ENCODE data around the gene ATP6V0A4.
"Not testable (repeated sequence)": the region's sequence is repeated elsewhere in the genome, so short reads cannot be mapped to it uniquely, and the experiment has no call there.

The ATP6V0A4 gene

DNA sequence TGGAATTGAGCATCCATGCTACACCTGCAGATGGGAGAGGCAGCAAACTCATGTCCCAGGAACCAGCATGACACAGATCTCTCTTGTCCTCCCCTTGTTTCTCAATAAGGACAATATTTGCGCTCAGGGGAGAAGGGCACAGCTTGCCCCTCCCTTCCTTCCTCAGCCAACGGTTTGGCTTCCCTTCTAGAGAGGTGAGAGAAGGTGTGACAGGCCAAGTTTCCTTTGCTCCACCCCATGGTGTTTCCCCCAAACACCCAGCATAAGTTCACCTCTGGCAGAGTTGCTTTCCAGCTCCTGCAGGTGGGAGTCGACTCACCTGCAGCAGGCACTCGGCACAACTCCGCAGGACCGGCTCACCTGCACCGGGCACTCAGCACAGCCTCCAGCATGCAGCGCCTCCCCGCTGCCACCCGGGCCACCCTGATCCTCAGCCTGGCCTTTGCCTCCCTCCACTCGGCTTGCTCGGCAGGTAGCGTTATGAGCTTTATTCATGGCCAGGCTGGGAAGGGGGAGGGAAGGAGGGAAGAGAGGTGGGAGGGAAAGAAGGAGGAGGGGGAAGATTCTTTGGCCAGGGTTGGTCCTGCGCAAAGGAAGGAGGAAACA, at the start of gene ATP6V0A4, which contains the start of gene TMEM213:
Gene ATP6V0A4, minus strand, starts transcription at position 482 of the 606 bp plus-strand sequence. CDS start 26,949 bp downstream, outside the sequence.
Gene TMEM213, plus strand, starts transcription at position 280 of the 606 bp plus-strand sequence. Its CDS starts 111 bp downstream, at position 391.
- DNase-seq (ENCODE audit: low read depth): no peak

DNA sequence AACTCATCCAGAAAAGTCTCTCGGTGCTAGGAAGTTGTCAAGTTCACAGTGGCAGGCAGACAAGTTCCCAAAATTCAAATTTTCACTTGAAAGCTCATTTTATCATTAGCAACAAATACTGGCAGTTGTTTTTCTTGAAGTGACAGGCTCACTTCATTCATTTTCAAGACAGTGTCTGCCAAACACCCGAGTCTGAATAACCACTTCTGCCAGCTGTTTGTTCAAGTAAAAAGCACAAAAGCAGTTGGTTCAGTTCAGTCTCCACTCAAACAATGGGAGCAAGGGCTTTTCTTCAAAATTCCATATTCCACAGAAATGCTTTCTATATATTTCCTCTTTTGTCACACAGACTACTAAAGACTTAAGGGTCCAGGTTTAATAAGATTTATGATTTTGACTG, 47.7 kb upstream of the ATP6V0A4 start:
- DNase-seq (ENCODE audit: low read depth): no peak

DNA sequence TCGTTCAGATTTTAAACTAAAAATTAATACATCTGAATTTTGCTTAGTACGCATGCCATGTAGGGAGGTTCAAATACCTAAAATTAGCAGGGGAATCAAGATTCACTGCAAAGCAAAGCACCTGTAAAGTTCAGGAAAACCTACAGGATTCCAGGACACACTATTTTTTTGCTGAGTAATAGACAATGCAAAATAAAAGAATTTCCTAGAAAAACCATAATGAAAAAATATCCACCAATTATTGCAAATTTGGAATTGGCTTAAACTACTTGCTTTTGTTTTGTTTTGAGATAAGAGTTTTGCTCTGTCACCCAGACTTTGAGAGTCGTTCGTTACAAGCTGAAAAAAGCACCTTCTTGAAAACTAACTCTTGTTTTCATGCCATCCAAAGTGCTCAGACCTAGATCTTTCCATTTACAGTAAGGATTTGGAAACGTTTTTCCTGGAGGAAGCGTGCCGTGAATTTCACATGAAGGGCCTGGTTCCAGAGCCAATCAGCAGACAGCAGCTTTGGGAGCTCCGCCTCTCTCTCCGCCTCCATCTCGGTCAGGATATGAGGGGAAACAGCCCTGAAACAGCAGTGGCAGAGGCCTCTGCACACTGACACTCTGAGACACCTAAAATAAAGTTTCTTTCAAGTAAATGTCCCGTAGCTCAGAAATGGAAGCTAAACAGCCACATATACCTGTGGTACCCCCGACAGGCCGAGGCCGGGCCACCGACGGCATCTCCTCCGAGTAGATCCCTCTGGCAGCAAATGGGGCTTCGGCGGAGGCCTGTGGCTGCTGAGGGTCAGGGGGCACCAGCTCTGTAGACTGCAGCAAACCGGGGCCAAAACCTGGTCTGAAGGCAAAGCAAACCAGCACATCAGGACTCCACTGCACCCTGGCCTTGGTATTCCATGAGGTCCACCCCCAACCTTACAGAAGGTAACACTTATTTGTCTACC, 45.9 kb upstream of the ATP6V0A4 start:
- no peak for DNase-seq (ENCODE audit: low read depth)

DNA sequence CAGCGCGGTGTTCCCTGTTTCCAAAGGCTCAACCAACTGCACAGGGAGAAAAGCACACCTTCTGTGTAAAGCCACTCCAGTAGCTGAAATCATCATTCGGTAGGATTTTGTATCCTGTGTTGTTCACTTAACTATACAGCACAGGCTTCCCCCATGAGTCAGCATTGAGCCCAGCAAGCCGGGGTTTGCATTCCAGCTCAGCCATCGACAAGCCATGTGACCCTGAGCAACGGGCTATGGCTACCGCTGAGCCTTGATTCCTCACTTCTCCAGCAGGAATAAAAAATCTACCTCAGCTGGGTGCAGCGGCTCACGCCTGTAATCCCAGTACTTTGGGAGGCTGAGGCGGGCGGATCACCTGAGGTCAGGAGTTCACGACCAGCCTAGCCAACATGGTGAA, 44.1 kb upstream of the ATP6V0A4 start:
- DNase-seq (ENCODE audit: low read depth): peak; percentile 4

DNA sequence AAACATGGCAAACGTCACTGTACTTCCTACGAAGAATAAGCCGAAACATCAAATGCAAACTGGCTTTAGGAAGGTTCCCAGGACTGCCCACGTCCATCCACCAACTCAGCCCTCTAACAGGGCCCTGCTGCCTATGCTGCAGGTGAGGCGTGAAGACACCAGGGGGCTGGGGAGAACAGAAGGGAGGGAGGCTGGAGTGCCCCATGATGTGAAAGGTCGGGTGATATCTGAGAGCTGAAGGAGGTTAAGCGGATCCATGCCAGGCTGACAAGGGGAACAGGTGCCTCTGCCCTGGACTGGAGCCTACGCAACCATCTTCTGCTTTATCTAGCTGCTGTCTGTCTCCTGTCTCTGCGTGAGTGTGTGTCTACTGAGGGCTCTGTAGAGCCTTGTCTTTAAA, 40.2 kb upstream of the ATP6V0A4 start:
- no peak for DNase-seq (ENCODE audit: low read depth)

DNA sequence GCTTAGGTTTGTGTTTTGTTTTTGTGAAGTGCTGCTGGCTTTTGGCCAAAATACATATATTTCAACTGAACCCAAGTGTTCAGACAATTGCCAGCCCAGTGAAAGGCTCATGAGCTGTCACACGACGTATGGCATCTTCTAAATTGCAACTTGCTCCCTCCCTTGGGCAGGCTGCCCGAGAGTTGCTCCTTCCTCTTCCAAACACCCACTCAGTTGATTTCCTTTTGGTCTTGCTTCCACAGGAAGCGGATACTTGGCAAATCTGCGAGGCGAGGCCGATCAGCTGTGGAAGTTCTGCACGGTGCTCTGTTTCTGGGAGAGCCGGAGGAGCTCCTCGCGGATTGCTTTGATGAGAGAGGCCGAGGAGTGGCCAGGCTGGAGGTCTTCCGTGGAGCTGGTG, 39.6 kb upstream of the ATP6V0A4 start:
- DNase-seq (ENCODE audit: low read depth): no peak

DNA sequence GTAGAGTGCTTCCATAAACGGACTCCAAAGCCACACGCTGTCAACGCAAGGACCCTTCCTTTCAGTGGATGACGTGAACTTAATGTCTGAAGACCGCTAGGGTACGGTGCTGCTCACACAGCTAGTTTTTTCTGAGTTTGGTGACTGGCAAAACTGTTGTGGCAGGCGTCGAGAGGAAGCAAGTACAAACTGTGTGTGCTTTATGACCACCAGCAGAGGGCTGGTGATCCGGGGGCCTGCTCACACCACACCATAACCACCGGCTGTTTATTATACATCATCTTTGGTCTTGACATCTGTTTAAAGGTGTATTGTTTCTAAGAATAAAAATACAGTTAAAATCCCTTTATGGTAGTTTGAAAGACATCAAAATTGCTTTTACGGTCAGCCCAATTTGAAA, 37.1 kb upstream of the ATP6V0A4 start:
- DNase-seq (ENCODE audit: low read depth): no peak

DNA sequence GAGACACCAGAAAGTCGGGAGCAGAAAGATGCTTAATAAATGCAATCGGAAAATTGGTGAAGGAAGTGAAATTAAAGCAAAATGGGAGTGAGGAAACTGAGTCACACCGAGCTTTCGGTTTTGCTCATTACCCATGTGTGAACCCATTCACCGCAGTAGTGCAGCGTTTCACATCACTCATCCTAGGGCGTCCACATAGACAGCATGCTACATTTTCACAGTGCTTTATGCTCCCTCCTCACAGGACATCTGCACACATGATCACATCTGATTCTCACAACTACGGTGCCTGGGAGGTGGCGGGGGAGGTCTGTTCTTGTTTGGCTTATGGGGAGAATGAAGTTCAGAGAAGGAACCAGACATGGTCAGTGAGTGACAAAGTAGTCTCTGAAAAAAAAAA, 36.6 kb upstream of the ATP6V0A4 start:
- no peak for DNase-seq (ENCODE audit: low read depth)

DNA sequence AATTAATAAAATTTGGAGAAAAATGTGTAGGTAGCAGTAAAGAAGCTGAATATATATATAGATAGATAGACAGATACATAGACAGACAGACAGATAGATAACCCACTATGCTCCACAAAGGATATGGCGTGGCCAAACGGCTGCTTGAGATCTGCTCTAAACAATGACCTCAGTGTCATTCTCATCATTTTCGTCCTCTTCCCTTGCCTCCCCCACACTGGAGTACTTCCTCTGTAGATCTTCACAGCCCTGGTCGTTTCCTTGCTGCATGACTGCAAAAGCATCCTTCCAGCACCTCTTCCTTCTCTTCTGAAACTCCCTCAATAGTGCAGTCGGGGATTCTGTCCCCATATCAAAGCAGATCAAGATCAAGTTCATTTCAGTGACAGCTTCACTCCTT, 35.6 kb upstream of the ATP6V0A4 start:
- no peak for DNase-seq (ENCODE audit: low read depth)

DNA sequence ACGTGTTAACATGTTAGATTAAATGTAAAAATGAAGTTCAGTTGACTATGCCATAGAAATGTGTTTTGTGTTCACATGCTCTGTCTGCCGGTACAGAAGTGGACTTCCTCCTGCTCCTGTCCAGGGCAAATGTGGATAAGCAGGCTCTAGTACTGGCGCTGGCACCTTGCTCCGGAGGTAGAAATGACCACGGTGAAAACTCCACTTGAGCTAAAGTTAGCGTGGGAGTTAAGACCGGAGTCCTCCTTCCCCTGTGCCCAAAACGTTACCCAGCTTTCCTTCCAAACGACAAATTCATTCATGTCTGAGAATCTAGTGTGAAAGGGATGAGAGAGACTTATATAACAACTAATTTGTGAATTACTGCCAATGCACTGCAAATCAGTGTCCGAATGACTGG, 35.0 kb upstream of the ATP6V0A4 start:
- DNase-seq (ENCODE audit: low read depth): no peak

DNA sequence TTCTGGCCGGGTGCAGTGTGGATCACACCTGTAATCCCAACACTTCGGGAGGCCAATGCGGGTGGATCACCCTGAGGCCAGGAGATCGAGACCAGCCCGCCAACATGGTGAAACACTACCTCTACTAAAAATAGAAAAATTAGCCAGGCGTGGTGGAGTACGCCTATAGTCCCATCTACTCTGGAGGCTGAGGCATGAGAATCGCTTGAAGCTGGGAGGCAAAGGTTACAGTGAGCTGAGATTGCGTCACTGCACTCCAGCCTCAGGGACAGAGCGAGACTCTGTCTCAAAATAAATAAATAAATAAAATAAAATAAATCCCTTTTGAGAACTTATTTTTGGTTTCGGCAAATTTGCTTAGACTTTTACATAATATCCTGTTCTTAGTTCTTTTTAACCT, 31.3 kb upstream of the ATP6V0A4 start:
- no peak for DNase-seq (ENCODE audit: low read depth)

DNA sequence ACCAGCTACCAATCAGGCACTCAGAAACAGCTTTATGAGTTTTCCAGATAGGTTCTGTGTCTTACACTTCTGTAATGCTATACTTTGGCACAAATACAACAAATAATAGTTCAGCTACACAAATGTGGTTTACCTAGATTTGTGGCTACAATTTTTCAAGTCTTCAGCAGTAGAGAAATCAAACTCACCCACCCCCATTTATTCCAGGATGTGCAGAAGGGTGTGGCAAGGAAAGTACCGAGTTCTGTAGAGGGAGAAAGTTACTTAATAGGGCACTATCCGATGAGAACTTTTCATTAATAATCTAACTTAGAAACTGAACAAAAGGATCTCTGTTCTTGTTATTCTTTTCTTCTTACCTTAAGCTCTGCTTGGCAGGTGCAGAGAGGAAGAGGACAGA, 30.3 kb upstream of the ATP6V0A4 start:
- DNase-seq (ENCODE audit: low read depth): no peak

DNA sequence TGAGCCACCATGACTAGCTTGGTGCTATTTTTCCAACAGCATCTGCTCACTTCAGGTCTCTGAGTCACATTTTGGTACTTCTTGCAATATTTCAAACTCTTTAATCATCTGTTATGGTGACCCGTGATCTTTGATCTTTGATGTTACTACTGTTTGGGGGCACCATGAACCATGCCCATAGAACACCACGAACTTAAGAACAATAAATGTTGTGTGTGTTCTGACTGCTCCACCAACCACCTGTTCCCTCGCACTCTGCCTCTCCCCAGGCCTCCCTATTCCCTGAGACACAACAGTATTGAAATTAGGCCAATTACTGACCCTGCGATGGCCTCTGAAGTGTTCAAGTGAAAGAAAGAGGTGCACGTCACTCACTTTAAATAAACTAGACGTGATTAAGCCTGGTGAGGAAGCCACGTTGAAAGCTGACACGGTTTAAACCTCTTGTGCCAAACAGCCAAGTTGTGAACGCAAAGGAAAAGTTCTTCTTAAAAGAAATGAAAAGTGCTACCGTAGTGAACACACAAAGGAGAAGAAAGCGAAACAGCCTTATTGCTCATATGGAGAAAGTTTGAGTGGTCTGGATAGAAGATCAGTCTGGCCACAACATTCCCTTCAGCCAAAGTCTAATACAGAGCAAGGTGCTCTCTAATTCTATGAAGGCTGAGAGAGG, 27.2 kb upstream of the ATP6V0A4 start:
- no peak for DNase-seq (ENCODE audit: low read depth)

DNA sequence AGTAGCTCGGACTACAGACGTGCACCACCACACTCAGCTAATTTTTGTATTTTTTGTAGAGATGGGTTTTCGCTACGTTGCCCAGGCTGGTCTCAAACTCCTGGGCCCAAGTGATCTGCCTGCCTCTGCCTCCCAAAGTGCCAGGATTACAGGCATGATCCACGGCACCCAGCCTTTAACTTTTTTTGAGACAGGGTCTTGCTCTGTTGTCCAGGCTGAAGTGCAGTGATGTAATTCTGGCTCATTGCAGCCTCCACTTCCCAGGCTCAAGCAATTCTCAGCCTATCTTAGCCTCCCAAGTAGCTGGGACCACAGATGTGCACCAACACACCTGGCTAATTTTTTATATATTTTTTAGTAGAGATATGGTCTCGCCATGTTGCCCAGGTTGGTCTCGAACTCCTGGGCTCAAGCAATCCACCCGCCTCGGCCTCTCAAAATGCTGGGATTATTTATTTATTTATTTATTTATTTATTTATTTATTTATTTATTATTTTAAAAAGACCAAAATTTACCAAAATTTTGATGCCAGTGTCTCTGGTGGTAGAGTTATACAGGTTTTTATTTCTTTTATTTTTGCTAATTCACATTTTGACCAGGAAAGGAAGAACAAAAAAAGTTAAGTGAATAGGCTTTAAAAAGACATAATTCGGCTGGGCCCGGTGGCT, 25.0 kb upstream of the ATP6V0A4 start:
- DNase-seq (ENCODE audit: low read depth): no peak

DNA sequence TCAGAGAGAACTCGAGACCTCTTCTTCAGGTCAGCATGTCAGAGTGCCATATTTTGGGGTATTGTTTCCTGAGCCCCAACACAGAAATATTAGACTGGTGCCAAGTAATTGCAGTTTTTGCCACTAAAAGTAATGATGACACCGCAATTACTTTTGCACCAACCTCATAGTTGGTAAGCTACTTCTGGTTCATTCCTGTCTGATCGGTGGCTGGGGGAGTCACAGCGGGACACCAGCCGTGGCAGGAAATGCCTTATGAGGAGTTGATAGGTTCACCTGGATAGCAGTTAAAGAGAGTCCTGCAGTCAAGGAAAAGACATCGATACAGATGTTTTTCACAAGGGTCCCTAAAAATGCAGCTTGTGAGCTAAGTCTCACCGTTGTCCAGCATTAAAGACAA, 23.9 kb upstream of the ATP6V0A4 start:
- no peak for DNase-seq (ENCODE audit: low read depth)

DNA sequence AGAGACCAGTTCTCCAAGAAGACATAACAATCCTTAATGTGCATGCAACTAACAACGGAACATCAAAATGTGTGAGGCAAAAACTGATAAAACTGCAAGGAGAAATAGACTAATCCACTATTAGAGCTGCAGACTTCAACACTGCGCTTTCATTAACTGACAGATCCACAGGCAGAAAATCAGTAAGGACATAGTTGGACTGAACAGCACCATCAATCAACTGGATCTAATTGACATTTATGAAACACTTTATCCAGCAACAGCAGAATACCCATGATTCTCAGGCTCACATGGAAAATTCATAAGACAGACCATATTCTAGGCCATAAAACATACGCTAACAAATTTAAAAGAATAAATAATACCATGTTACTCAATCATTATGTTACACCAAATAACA, 21.6 kb upstream of the ATP6V0A4 start:
- DNase-seq (ENCODE audit: low read depth): no peak

DNA sequence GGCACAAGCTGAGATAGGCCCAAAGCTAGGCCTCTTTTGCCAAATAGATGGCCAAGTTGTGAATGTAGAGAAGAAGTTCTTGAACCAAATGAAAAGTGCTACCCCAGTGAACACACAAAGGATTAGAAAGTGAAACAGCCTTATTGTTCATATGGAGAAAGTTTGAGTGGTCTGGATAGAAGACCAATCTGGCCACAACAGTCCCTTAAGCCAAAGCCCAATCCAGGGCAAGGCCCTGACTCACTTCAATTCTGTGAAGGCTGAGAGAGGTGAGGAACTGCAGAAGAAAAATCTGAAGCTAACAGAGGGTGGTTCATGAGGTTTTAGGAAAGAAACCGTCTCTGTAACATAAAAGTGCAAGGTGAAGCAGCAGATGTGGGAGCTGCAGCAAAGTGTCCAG, 18.7 kb upstream of the ATP6V0A4 start:
- DNase-seq (ENCODE audit: low read depth): no peak

DNA sequence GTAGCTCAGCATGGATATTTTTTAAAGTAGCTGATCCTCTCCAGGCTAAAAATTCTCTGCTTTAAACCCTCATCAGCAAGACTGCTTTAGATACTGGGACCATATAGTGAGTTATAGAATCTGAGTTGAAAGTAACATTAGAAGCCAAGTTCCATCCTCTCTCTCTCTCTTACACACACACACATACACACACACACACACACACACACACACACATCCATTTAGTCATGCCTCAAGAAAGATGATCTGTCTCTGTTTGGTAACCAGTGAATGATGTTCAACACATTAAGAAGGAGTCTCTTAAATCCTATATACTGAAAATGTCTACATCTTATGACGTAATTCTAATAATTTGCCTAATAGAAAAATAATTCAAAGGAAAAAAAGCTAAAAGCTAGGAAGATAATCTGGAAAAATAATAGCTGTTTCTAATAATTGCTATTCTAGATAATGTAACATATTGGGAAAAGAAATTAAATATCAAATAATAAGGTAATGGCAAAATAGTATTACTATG, 16.9 kb upstream of the ATP6V0A4 start:
- no peak for DNase-seq (ENCODE audit: low read depth)

DNA sequence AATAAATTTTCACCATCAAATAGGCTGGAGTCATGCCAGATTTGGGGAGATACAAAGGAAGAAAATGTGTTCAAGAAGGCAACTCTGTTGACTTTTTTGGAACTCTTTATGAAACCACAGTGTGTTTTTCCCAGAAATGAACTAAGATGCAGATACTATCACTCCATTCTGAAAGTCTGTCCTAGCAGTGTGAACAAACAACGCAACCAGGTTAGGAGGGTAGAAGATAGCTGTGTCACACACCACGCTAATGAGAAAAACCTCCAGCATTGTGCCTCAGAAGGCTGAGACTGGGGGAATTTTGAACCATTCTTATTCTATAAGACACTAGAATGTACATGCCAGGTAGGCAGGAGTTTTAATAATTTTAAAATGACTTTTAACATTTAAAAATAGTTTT, 15.9 kb upstream of the ATP6V0A4 start:
- DNase-seq (ENCODE audit: low read depth): no peak

DNA sequence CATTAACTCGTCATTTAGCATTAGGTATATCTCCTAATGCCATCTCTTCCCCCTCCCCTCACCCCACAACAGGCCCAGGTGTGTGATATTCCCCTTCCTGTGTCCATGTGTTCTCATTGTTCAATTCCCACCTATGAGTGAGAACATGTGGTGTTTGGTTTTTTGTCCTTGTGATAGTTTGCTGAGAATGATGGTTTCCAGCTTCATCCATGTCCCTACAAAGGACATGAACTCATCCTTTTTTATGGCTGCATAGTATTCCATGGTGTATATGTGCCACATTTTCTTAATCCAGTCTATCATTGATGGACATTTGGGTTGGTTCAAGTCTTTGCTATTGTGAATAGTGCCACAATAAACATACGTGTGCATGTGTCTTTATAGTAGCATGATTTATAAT, 13.3 kb upstream of the ATP6V0A4 start:
- DNase-seq (ENCODE audit: low read depth): not testable (repeated sequence)

DNA sequence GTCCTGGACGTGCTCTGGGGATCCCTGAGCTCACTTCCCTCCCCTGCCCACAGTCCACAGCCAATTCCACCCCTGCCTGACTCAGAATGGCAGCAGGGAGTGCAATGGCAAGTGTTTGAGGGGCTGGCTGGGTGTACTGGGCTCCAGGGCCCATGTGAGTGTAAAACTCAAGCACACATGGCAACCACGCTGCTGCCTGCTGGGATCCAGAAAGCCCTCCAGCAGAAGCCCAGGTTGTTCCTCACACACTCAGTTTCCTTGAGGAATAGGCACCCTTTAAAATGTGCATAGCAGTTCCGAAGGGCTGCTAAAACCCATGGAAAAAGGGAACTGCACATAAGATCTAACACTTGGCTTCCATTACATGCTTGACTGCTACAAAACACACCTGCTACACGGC, 11.3 kb upstream of the ATP6V0A4 start:
- no peak for DNase-seq (ENCODE audit: low read depth)

DNA sequence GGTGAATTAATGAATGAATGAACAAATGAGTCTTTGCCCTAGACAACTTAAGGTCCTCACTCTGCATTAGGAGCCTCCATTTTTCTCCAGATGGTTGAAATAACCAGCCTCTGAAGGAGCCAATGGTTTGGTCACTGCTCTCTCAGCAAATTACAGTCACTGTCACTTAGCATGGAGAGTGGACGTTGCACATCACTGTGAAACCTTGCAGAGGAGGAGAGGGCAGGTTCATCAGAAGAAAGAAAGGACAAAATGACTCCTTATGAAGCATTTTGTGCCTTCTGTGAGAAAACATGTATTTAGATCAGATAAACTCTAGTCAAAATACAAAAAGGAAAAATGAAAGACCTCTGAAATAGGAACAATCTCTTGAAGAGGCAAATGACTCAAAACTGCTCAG, 6.6 kb upstream of the ATP6V0A4 start:
- DNase-seq (ENCODE audit: low read depth): no peak

Data from fibroblast of the conjunctiva (primary cell).